Measurements from ENCODE around the gene NTRK3.

Gene NTRK3

DNA sequence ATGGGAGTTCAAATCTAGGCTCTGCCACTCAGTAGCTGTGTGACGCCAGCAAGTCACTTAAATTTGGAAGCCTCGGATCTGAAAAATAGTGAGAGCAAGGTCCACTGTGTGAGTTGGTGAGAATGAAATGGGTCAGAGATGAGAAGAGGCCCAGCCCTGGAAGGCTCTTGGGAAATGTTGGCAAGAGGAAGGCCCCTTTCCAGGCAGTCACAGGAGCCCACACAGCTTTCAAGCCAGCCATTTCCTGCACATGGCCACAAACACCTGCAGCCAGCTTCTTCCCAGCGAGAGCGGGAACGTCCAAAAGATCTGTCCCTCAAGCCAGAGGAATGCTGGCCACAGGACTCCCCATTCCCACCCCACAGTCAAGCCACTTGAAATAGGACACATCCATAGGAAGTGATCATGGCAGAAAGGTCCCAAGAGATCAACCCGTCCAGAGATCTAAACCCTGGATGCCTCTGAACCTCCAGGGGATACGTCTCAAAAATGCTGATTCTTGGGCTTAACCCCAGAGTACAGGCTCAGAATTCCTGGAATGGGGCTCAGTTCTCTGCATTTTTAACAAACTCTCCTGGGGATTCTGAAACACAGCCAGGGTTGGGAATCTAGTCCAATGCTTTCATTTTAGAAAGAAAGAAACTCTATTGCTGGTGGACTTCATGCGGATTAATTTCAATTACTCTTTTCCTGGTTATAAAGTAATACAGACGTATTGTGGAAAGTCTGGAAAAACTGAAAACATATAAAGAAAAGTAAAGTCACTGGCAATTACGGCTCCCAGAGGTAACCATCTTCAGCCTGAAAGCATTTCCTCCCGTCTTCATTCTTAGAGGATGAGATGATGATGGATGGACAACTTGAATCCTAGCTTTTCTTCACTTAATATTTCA lies 35.9 kb downstream of the NTRK3 start:
- Mint-ChIP-seq H3K4me1 (no peaks in the 10 kb centered on the region), H3K9me3 (no peaks in the 10 kb centered on the region), H3K4me3 (no peak overlapping the region), H3K27ac (no peak overlapping the region), H3K27me3 (no peaks in the 10 kb centered on the region)
- DNase-seq (no peak), ATAC-seq (no peak)

DNA sequence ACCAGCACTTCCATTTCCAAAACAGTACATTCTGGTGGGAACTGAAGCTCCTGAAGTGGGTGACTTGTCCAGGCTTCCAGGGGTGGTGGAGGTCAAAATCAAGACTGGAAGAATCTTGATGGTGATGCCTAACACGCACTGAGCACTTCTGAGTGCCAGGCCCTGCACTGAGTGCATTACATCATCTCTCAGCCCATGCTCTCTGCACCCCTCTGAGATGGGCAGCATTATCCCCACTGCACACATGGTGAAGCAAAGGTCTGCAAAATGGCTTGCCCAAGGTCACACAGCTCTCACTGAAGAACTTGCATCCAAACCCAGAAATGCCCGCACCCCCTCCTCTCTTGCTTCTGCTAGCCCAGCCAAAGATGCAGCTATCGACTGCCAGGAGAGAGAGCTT lies 36.9 kb downstream of the NTRK3 start:
- Mint-ChIP-seq H3K27ac (peak overlapping the region in 1 of 2 donors; percentile 24), H3K4me1 (no peaks in the 10 kb centered on the region), H3K27me3 (no peaks in the 10 kb centered on the region), H3K9me3 (no peaks in the 10 kb centered on the region), H3K4me3 (no peak overlapping the region)
- DNase-seq (no peak), ATAC-seq (no peak)

DNA sequence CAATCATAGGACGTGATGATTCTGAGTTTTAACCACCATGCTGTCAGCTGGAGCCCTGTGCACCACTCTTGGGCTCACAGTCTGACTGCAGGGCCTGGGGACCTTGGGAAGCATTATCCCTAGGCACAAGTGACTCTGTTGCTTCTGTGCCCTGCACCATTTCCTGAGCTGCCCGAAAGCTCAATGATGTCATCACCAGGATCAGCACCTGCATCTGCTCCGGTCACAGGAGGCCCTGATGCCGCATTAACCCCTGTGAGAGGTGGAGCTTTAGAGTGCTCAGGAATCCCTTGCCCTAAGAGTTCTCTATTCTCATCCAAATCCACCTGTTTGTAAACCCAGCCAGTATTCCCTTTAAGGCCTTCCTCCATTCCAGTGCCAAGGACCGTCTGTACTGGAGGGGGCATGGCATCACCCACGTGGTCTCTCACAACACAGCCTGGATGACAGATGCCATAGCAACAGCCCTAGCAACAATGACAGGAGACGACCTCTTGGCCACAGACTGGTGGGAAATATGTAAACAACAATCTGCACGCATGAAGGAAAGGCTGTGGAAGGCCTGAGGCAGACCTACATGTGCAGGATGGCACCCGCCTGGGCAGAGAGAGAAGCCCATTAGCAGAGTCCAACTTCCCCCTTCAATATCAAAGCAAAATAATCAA lies 37.9 kb downstream of the NTRK3 start:
- Mint-ChIP-seq H3K27me3 (no peaks in the 10 kb centered on the region), H3K9me3 (no peaks in the 10 kb centered on the region), H3K4me1 (no peaks in the 10 kb centered on the region), H3K27ac (no peak overlapping the region), H3K4me3 (no peak overlapping the region)
- no peak for DNase-seq
- no peak for ATAC-seq

DNA sequence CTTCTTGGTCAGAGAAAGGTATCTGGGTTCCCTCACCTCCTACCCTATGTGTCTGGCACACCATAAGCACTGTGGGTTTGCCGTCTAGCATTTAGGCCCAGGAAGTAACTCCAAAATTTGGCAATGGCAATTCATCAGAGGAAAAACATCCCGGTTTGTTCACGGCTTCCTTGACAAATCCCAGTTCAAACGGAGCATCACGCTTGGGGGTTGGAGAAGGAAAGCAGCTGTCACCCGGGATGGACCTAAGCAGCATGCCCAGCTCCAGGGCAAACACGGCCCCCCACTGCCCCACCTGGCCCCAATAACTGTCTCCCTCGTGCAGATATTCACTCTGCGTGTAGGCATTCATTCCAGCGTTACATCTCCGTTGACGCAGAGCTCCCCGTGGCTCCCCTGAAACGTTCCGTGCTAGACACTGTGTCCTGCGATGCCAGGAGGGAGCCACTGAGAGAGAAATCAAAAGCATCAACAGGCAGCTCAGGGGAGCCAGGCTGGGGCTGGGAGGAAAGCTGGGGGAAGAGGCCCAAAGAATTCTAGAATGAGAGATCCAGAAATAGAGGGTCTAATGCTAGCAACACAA lies 41.4 kb downstream of the NTRK3 start:
- ATAC-seq (no peak), DNase-seq (no peak)
- H3K27me3 Mint-ChIP-seq = peaks cover 10% of the 10 kb centered on the region
- no peak overlapping the region for H3K4me3 Mint-ChIP-seq
- no peaks in the 10 kb centered on the region for H3K4me1 Mint-ChIP-seq
- H3K27ac Mint-ChIP-seq = no peak overlapping the region
- H3K9me3 Mint-ChIP-seq = no peaks in the 10 kb centered on the region

DNA sequence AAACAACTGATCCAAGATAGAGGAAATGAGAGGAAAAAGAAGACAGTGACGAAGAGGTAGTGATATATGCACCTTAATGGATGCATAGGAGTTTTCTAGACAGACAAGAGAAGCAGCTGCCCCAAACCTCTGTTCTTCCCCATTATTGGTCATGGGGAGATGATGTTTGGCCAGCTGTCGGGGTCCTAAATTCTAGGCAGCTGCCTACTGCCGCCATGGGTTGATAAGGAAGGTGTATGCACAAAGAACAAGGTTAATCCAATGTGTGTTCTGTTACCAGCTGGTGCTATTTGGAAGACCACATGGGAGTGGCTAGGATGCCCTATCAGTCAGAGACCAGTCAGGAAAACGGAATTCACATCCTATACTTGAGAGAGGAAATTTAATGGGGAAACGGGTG lies 47.4 kb downstream of the NTRK3 start:
- no peak overlapping the region for H3K4me3 Mint-ChIP-seq
- H3K27ac Mint-ChIP-seq = no peak overlapping the region
- ATAC-seq (no peak), DNase-seq (no peak)
- no peaks in the 10 kb centered on the region for H3K9me3 Mint-ChIP-seq
- H3K27me3 Mint-ChIP-seq = peaks cover 24% of the 10 kb centered on the region
- H3K4me1 Mint-ChIP-seq = no peaks in the 10 kb centered on the region

DNA sequence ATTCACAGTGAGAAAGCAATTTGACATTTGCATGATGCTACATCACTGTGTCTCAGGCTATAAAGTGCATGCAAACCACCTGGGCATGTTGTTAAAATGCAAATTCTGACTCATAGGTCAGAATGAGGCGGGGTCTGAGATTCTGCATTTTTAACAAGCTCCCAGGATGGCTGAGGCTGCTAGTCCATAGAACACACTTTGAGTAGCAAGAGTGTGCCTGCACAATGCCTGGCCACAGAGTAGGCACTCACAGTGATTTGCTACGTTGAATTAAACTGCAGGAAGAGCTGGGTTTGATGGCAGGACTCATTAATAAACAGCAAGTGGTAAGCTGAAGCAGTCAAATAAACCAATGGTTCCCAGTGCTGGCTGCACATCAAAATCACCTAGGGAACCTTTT lies 48.1 kb downstream of the NTRK3 start:
- Mint-ChIP-seq H3K9me3 (no peaks in the 10 kb centered on the region), H3K4me3 (no peak overlapping the region), H3K27me3 (peaks cover 27% of the 10 kb centered on the region), H3K4me1 (no peaks in the 10 kb centered on the region), H3K27ac (no peak overlapping the region)
- DNase-seq (no peak), ATAC-seq (no peak)

DNA sequence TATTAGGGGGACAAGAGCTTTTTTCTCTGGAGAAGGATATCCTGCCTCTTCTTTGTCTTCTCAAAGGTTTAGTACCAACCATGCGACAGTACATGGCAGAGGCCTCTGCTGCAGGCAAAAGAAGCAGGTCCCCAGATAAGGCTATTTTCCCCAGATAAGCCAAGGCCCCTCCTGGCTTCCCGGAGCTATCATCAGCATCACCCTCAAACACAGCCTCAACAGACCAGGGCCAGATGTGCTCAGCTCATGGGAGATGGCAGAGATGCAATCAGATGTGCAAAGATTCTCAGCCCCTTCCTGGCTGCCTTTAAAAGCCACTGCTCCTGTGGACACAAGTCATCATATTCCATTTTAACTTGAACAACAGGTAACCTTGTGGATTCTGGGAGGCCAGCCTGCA lies 49.0 kb downstream of the NTRK3 start:
- no peak for DNase-seq
- Mint-ChIP-seq H3K27ac (no peak overlapping the region), H3K27me3 (peaks cover 27% of the 10 kb centered on the region), H3K4me1 (no peaks in the 10 kb centered on the region), H3K9me3 (no peaks in the 10 kb centered on the region), H3K4me3 (no peak overlapping the region)
- no peak for ATAC-seq

DNA sequence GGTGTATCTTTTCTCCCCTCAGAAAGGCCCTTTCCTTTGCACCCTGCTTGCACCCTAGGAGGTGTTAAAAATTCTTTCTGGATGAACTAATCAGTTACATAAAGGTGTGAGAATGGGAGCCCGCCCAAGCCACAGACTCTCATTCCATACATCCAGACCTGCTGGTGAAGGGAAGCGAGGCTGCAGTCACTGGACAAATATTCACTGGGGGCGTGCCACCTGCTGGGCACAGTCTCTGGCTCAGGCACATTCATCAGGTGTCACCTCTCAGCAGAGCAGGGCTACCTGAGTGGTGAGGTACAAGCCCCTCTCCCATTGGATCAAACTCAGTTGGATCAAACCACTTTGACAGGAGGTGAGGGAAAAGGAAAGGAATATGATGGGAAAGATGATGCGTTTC lies 52.0 kb downstream of the NTRK3 start:
- no peak for DNase-seq
- H3K4me3 Mint-ChIP-seq = no peak overlapping the region

DNA sequence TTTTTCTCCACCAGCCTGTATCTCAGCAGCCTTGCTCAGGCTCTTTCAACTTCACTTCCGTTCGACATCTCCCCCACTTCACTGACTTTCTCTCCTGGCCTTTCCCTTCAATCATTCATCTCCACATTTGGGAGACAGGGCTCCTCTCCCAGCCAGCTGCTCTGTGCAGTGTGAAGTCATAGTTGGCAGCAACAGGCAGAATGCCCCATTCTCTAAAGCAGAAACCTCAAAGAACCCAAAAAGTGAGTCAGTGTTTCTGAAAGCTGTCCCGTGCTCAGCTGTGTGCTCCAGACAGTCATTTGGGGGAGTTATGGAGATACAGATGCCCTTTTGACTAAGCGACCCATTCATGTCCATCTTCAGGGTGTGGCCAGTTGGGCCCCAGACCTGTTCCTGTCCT lies 54.3 kb downstream of the NTRK3 start:
- ATAC-seq (no peak), DNase-seq (no peak)
- no peaks in the 10 kb centered on the region for H3K9me3 Mint-ChIP-seq
- H3K4me1 Mint-ChIP-seq = no peaks in the 10 kb centered on the region
- H3K27me3 Mint-ChIP-seq = peaks cover 15% of the 10 kb centered on the region
- no peak overlapping the region for H3K4me3 Mint-ChIP-seq
- no peak overlapping the region for H3K27ac Mint-ChIP-seq

More for the DNA sequence above, 52.0 kb downstream of the NTRK3 start:
- ATAC-seq = no peak
- H3K4me1 Mint-ChIP-seq = no peaks in the 10 kb centered on the region
- H3K27me3 Mint-ChIP-seq = peaks cover 15% of the 10 kb centered on the region
- no peaks in the 10 kb centered on the region for H3K9me3 Mint-ChIP-seq
- H3K27ac Mint-ChIP-seq = no peak overlapping the region

DNA sequence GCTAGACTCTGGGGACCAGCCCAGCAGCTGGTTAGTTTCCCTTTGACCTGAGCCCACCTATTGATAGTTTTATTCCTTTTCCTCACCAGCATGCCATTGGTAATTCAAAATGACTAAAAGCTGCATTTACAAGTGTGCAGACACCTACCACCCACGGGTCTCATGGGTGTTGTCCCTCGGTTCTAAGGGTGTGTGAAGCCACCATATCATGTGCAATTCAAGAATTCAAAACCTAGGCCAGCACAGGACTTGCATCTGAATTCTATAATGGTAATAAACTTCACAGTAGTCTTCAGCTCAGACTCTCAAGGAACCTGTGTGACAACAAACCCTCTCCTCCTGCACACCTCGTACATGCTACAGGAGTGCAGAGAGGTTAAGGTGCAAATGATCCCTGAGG lies 55.3 kb downstream of the NTRK3 start:
- peaks cover 15% of the 10 kb centered on the region for H3K27me3 Mint-ChIP-seq
- no peak overlapping the region for H3K27ac Mint-ChIP-seq
- H3K4me1 Mint-ChIP-seq = no peaks in the 10 kb centered on the region
- ATAC-seq (no peak), DNase-seq (no peak)
- no peak overlapping the region for H3K4me3 Mint-ChIP-seq
- no peaks in the 10 kb centered on the region for H3K9me3 Mint-ChIP-seq

DNA sequence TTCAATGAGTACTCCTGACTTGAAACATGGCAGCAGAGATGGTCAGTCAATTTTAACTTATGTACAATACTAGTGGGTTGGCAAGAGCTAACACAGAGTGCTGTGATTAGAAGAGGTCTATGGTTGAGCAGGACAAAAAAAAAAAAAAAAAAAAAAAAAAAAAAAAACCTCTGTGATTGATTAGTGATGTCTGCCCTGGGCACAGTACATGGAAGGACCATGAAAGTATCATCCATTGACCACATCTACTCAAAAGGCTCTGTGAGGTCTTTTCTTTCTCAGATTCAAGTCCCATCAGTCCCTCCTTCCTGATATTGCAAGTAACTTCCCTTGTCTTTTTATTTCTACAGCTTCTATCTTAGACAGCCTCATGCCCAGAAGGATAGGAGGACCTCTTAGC lies 59.6 kb downstream of the NTRK3 start:
- Mint-ChIP-seq H3K27me3 (peaks cover 15% of the 10 kb centered on the region), H3K9me3 (no peaks in the 10 kb centered on the region), H3K4me1 (no peaks in the 10 kb centered on the region), H3K4me3 (no peak overlapping the region), H3K27ac (no peak overlapping the region)
- no peak for DNase-seq
- no peak for ATAC-seq

DNA sequence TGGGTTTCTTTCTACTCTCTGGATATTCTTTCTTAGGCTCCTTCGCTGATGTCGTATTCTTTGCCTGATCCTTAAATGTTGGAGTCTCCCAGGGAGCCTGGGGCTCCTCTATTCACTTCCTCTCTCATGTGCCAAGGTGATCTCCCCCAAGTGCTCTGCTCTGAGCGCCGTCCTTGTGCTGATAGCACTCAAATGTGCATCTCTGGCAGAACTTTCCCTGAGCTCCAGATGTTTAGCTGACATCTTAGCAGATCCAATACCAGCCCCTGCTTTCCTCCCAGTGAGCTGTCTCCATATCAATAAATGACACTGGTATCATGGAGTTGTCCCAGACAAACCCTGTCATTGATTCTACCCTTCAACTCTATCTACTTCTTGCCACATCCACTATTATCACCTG lies 62.4 kb downstream of the NTRK3 start:
- no peak overlapping the region for H3K4me3 Mint-ChIP-seq
- peak overlapping the region in 1 of 2 donors; percentile 18 for H3K27ac Mint-ChIP-seq
- ATAC-seq = no peak
- no peaks in the 10 kb centered on the region for H3K9me3 Mint-ChIP-seq
- no peaks in the 10 kb centered on the region for H3K4me1 Mint-ChIP-seq
- DNase-seq = no peak
- H3K27me3 Mint-ChIP-seq = peaks cover 15% of the 10 kb centered on the region

DNA sequence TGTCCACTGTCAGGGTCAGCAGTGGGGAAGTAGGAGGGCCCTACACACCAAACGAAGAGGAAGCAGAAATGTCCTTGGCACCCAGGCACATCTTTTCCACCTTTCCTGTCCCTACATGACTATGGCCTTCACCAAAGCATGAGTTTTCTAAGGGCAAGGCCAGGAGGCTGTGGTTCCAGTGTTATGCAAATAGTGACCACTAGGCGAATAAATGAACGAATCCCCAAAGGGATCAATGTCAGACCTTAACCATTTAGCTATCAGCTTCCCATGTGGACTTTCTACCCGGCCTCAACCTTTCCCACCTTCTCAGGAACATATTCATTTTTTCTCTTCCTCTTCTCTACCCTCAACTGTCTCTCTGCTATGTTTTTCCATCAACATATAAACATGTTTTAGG lies 63.1 kb downstream of the NTRK3 start:
- Mint-ChIP-seq H3K27ac (no peak overlapping the region), H3K27me3 (peaks cover 13% of the 10 kb centered on the region), H3K9me3 (no peaks in the 10 kb centered on the region), H3K4me1 (no peaks in the 10 kb centered on the region), H3K4me3 (no peak overlapping the region)
- DNase-seq (no peak), ATAC-seq (no peak)

DNA sequence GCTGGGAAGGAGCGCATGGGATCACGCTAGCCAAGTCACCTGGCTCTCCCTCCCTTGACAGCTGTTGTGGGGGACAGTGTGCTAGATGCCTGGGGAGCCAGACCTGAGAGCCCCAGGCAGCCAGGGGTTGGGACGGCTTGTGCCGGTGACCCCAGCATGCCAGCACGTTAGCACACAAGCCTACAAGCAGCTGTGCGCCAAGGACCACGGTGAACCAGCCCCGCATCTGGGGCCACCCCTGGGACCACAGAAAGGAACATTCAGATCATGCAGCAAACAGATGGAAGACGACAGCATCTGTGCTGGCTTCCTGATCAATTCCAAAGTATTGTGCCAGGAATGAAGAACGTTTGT lies 64.8 kb downstream of the NTRK3 start:
- Mint-ChIP-seq H3K9me3 (no peaks in the 10 kb centered on the region), H3K27me3 (peaks cover 8% of the 10 kb centered on the region), H3K4me3 (no peak overlapping the region), H3K4me1 (no peaks in the 10 kb centered on the region), H3K27ac (no peak overlapping the region)
- ATAC-seq (no peak), DNase-seq (no peak)

DNA sequence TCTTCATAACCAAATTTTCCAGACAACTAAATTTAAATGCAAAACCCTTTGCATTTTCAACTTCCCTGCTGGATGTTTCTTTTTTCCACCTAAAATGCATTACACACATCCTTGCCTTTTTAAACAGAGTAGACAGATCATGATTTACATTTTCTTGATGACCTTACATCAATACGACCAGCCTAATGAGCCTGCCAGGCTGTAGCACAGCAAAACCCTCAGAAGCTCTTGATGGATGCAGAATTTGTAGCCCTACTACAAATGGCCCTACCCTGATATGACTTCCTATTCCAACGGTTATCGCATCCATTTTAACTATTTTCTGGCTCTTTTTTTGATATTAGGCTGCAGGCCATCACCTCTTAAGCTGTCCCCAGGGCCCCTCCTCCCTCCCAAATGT lies 66.3 kb downstream of the NTRK3 start:
- Mint-ChIP-seq H3K27me3 (peaks cover 8% of the 10 kb centered on the region), H3K9me3 (no peaks in the 10 kb centered on the region), H3K27ac (no peak overlapping the region), H3K4me3 (no peak overlapping the region), H3K4me1 (no peaks in the 10 kb centered on the region)
- no peak for DNase-seq
- ATAC-seq = no peak

DNA sequence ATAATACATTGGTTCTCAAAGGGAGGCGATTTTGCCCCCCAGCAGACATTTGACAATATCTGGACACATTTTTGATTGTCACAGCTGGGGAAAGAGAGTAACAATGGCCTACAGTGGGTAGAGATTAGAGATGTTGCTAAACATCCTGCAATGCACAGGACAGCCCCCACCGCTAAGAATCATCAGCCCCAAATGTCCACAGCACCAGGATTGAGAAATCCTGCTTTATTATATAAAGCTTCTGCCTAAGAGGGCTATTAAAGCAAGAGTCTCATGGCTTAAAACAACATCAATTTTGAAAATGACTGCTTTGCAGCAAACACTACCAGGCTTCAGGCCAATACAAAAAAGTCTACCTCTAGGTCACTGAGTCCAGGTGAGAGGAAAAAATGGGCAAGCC lies 68.2 kb downstream of the NTRK3 start:
- H3K27ac Mint-ChIP-seq = no peak overlapping the region
- ATAC-seq (no peak), DNase-seq (no peak)
- no peaks in the 10 kb centered on the region for H3K27me3 Mint-ChIP-seq
- H3K4me1 Mint-ChIP-seq = no peaks in the 10 kb centered on the region
- H3K4me3 Mint-ChIP-seq = no peak overlapping the region
- H3K9me3 Mint-ChIP-seq = no peaks in the 10 kb centered on the region

Measured in stimulated activated naive CD8-positive, alpha-beta T cell treated with anti-CD3 and anti-CD28 coated beads, Interleukin-15, amount 100 ng/mL, for 72 hours (primary cell).